ENCODE data around the gene ADGRA3. TPM values are rescaled to one million over a fixed set of nuclear protein-coding genes. Genes with fewer than 3 reads are reported as not detected.

The ADGRA3 gene
- total RNA-seq, 4 donors from 2014 or later = 17.8 to 48.8 (median 32.4) TPM

DNA sequence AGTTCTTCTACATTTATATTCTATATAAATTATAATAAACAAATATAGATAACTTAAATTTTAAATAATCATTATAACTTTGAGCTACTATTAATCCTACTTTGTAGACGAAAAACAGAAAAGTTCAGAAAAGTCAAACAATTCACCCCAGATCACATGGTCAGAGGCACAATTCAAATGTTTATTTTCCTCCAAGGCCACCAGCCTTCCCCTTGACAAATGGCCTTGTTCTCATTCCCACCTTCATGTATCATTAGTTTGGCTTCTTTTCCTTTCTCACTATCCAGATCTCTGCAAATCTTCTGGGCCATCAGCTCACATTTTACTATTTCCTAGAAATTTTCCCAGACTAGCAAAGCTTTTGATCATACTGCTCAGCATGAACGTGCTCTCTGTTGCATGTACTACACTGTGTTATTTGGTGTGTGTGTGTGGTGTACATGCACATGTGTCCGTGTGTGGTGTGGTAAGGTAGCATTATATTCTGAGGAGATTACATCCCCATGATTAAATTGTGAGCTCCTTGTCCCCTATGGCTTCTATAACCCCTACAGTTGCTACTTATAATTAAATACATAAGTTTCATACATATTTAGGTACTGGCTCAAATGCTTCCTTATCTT, 61.5 kb downstream of the ADGRA3 start:
- Histone ChIP-seq H3K9me3 (no peaks in the 10 kb centered on the region), H3K4me3 (no peak overlapping the region), H3K36me3 (no peaks in the 10 kb centered on the region), H3K4me1 (no peaks in the 10 kb centered on the region), H3K27ac (no peak overlapping the region), H3K27me3 (no peaks in the 10 kb centered on the region)
- no peak for ATAC-seq
- WGBS, 2 donors (ENCODE audit: low coverage in 1 of 2) = 76 to 78% methylated on average over 1 to 3 of the region's 3 CpGs
- TF ChIP-seq CTCF (IDR thresholded peaks at IDR 0.05) (no peak), POLR2A (IDR thresholded peaks at IDR 0.05) (no peak), POLR2AphosphoS5 (IDR thresholded peaks at IDR 0.05) (no peak), EP300 (IDR thresholded peaks at IDR 0.05) (no peak)

- Histone ChIP-seq H3K27ac (no peak overlapping the region), H3K36me3 (peaks cover 0 to 53% of the 10 kb centered on the region in 2 donors), H3K9me3 (no peaks in the 10 kb centered on the region), H3K4me1 (no peaks in the 10 kb centered on the region), H3K27me3 (no peaks in the 10 kb centered on the region), H3K4me3 (no peak overlapping the region)
- WGBS, 2 donors (ENCODE audit: low coverage in 1 of 2) = 85 to 95% methylated on average over 6 of the region's 6 CpGs
- TF ChIP-seq POLR2A (IDR thresholded peaks at IDR 0.05) = no peak
- no peak for TF ChIP-seq EP300 (IDR thresholded peaks at IDR 0.05)
- no peak for ATAC-seq
Observed at GRCh38 chr4:22444813-22445212, 71.1 kb downstream of the ADGRA3 start.

DNA sequence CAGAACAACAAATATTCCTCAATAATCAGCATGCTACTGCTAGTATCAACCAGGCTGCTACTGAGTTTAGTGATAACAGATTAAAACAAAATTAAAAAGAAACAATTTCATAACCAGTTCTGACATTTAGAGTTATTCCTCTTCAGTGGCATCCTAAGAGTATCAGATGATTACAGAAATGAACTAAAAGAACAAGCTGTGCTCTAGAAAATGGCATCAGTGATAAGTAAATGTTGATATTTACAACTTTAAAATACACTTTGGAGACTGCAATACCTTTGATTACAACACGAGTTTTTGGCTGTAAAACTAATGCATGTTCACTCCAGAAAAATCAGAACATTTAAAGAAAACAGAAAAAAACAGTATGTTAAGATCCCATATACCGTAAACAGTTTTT, 72.9 kb downstream of the ADGRA3 start:
- TF ChIP-seq POLR2AphosphoS5 (IDR thresholded peaks at IDR 0.05) (no peak), EP300 (IDR thresholded peaks at IDR 0.05) (no peak), POLR2A (IDR thresholded peaks at IDR 0.05) (no peak), CTCF (IDR thresholded peaks at IDR 0.05) (no peak)
- no peak overlapping the region for H3K4me3 ChIP-seq
- H3K27ac ChIP-seq = no peak overlapping the region
- H3K27me3 ChIP-seq = no peaks in the 10 kb centered on the region
- H3K36me3 ChIP-seq = peaks cover 0 to 52% of the 10 kb centered on the region in 2 donors
- no peaks in the 10 kb centered on the region for H3K4me1 ChIP-seq
- no peak for ATAC-seq
- WGBS, 2 donors (ENCODE audit: low coverage in 1 of 2) = 69 to 92% methylated on average over 2 of the region's 2 CpGs
- no peaks in the 10 kb centered on the region for H3K9me3 ChIP-seq

DNA sequence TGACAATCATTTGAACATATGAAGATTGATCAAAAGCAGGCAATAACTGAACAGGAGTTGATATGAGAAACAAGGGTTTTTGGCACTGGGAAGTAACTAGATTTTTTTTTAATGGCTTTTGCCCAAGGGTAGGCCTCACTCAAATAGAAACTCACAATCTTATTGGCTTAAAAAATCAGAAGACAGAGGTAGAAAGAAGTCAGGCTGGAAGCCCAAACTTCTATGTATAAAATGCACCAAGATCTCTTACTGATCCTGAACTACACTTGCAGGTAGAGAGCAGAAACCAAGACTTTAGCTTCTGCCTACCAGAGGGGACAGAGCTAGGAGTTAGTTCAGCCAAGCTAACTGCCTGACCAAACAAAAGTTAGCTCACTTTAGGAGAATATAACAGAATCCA, 74.9 kb downstream of the ADGRA3 start:
- TF ChIP-seq POLR2A (IDR thresholded peaks at IDR 0.05) = no peak
- no peak for TF ChIP-seq CTCF (IDR thresholded peaks at IDR 0.05)
- TF ChIP-seq EP300 (IDR thresholded peaks at IDR 0.05) = no peak
- TF ChIP-seq POLR2AphosphoS5 (IDR thresholded peaks at IDR 0.05) = no peak
- Histone ChIP-seq H3K4me1 (no peaks in the 10 kb centered on the region), H3K4me3 (no peak overlapping the region), H3K9me3 (no peaks in the 10 kb centered on the region), H3K27ac (no peak overlapping the region), H3K36me3 (peaks cover 0 to 44% of the 10 kb centered on the region in 2 donors), H3K27me3 (no peaks in the 10 kb centered on the region)
- ATAC-seq = no peak

DNA sequence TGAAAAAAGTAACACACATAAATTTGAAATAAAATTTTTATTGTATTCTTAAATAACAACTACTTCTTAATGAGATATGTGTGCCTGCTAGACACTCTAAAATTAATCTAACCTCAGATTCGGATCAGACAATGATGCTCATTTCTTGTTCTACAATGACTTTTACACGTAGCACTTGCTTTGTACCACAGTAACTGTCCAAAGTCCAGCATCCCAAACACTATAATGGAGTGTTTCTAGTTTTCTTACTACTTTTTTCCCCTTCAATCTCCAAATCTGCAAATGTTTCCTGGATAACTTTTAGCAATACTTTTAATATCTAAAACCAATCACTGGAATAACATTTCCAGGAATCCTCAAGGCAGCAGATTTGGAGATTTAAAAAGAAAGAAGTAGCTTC, 75.9 kb downstream of the ADGRA3 start:
- no peak for ATAC-seq
- H3K9me3 ChIP-seq = no peaks in the 10 kb centered on the region
- no peak overlapping the region for H3K4me3 ChIP-seq
- TF ChIP-seq CTCF (IDR thresholded peaks at IDR 0.05) (no peak), POLR2A (IDR thresholded peaks at IDR 0.05) (no peak)
- H3K27ac ChIP-seq = no peak overlapping the region
- H3K36me3 ChIP-seq = peaks cover 0 to 46% of the 10 kb centered on the region in 2 donors
- no peaks in the 10 kb centered on the region for H3K4me1 ChIP-seq
- no peaks in the 10 kb centered on the region for H3K27me3 ChIP-seq
- WGBS, 2 donors (ENCODE audit: low coverage in 1 of 2) = 85 to 97% methylated on average over 2 of the region's 2 CpGs
